GM13976 (cell line): ENCODE data around the gene APOBEC3C.

ENCODE experiments used
- DNase-seq: peaks from one replicate; pipeline ENCODE4 v3.0.0; 2012; ENCODE audit warnings: low spot score
- CTCF ChIP-seq: IDR thresholded peaks from 2 replicates; pipeline ENCODE4 v1.5.1; 2012; ENCODE audit warnings: borderline replicate concordance, mild to moderate bottlenecking; ENCODE audit not compliant: insufficient read depth; ENCODE audit errors: extremely low read depth, missing control alignments, control extremely low read depth
- in situ Hi-C: fragments of 300-500 bp; cut with MboI; formaldehyde crosslinking; loops from one replicate; pipeline ENCODE4 v1.12.0; 2022; ENCODE audit warnings: low sequenced_read_pairs, mixed read lengths, inconsistent platforms; ENCODE audit not compliant: unreplicated experiment

The APOBEC3C gene

GRCh38 chr22:38967451-38968450 is 46.3 kb upstream of the APOBEC3C start:
- no peak for TF ChIP-seq CTCF
- in situ Hi-C loops: no loop called here
- peak; percentile 64 for DNase-seq

GRCh38 chr22:38968801-38969200 is 45.3 kb upstream of the APOBEC3C start:
- DNase-seq: no peak
- TF ChIP-seq CTCF: no peak
- in situ Hi-C loops: no loop called here

GRCh38 chr22:38970551-38970950 is 43.5 kb upstream of the APOBEC3C start:
- TF ChIP-seq CTCF: no peak
- in situ Hi-C loops: no loop called here
- no peak for DNase-seq

- DNase-seq: no peak
- in situ Hi-C loops: no loop called here
- no peak for TF ChIP-seq CTCF
These were observed 42.9 kb upstream of the APOBEC3C start for GRCh38 chr22:38971202-38971601.

- DNase-seq: no peak
- no peak for TF ChIP-seq CTCF
- in situ Hi-C loops: no loop called here
These were observed 42.3 kb upstream of the APOBEC3C start for GRCh38 chr22:38971791-38972190.

GRCh38 chr22:38972558-38972957 is 41.5 kb upstream of the APOBEC3C start:
- TF ChIP-seq CTCF: no peak
- DNase-seq: no peak
- in situ Hi-C loops: no loop called here
